SIG-M5 (cell line): Measurements from ENCODE around the gene ITGA8.
"Not testable (repeated sequence)": the region's sequence is repeated elsewhere in the genome, so short reads cannot be mapped to it uniquely, and the experiment has no call there.

Experiments used
- DNase-seq: peaks from one replicate; lab custom pipeline; 2025; lab: John Stamatoyannopoulos, UW

ITGA8 gene

GRCh38 chr10:15678851-15679250, 40.9 kb downstream of the ITGA8 start:
- DNase-seq: no peak

DNA sequence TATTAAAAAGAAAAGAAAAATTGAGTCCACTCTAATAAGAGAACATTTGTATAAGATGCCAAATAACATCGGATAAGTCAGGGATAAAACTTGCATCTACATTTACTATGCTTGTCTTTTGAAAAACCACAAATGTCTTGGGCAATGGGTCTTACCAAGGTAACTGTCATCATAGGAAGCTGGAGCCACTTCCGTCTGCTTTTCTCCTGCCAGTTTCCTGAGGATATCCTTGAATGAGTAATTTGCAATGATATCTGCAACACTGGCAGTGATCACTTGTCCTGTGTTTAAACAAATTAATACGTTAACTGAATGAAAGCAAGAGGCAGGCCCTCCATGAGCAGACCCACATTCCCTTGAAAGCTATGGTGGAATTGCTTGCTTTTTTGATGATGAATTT, 47.3 kb downstream of the ITGA8 start:
- DNase-seq: no peak

GRCh38 chr10:15670880-15671279, 48.8 kb downstream of the ITGA8 start:
- no peak for DNase-seq

- no peak for DNase-seq
Measured at GRCh38 chr10:15661574-15661973, 58.1 kb downstream of the ITGA8 start.

DNA sequence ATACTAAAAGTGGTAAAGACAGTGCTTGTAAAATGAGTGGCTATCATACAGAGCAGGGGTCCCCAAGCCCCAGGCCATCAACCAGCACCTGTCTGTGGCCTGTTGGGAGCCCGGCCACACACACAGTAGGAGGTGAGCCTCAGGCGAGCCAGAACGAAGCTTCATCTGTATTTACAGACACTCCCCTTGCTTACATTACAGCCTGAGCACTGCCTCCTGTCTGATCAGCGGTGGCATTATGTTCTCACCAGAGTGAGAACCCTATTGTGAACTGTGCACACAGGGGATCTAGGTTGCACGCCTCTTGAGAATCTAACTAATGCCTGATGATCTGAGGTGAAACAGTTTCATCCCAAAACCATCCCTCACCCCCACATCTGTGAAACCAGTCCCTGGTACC, 58.7 kb downstream of the ITGA8 start:
- no peak for DNase-seq

DNA sequence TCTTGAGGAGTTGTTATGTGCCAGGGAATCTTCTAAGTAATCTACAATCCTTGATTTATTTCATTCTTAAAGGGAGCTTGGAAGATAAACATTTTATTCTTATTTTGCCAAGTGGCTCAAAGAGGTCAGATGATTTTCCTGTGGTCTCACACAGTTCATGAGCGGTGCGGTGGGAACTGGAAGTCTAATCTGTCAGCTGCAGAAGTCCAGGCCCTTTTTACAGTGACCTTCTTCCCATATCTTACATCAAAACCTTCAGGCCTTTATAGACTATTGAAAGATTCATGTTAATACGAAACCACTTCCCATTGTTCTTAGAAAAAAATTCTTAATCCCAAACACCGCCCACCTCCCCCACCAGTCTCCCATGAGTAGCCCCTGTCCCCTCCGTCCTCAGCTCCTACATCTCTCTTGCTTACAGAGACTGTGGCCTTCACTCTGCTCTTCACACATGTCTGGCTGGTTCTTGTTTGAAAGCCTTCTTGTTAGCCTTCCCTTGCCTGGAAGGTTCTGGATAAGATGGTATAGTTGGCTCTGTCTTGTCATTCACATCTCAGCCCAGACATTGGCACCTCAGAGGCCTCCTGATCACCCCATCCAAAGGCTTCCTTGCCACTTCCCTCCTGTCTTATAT, 61.5 kb downstream of the ITGA8 start:
- DNase-seq: no peak

GRCh38 chr10:15652757-15653156, 67.0 kb downstream of the ITGA8 start:
- DNase-seq: no peak

DNA sequence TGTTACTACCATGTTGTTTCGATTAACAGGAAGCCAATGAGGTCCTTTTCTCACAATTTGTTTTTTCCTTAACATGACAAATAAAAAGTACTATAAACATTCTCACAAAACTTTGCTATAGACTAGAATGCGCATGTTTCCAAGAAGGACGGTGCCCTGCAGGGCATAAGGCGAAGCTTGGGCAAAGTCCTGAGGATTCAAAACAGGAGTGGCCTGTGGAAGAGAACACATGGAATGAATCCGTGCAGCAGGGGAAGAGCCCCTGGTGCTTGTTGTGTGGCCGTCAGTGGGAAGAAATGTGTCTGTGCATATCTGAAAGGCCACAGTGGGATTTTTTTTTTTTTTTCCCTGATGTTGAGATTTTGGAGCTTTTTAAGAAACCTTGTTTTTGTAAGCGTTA, 67.6 kb downstream of the ITGA8 start:
- no peak for DNase-seq

DNA sequence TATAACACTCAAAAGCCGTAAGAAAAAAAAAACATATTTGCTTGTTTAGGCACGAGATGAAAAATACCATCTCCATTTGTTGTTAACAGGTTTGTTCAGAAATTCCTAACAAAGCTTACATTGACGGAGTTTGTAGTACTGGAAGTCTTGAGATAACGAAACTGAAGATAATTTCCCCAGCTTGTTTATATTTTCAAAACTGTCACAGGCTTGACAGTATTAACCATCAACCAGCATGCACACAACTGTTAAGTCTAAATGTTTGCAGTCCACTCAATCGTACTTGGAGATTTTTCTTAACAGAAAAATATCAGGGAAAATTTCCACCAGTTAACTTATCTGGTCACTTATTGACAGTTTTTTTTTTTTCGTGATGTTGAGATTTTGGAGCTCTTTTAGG, 68.5 kb downstream of the ITGA8 start:
- no peak for DNase-seq

DNA sequence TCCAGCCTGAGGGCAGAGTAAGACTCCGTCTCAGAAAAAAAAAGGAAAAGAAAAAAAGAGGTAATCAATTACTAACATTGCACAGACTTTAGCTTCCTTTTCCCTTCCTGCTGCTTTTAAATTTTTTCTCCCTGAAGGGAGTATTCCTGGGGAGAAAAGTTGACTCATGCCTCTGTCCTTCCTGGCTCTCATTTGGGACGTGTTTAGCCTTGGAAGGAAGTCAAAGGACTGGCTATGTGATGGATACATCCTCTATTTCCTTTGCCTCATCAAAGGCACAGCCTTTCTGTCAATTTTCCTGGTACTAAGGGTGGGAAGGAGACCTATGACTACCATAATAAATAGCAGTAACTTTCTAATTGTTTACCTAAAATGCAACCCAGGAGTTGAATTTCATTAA, 77.6 kb downstream of the ITGA8 start:
- no peak for DNase-seq

GRCh38 chr10:15640536-15641085, 79.1 kb downstream of the ITGA8 start:
- no peak for DNase-seq

DNA sequence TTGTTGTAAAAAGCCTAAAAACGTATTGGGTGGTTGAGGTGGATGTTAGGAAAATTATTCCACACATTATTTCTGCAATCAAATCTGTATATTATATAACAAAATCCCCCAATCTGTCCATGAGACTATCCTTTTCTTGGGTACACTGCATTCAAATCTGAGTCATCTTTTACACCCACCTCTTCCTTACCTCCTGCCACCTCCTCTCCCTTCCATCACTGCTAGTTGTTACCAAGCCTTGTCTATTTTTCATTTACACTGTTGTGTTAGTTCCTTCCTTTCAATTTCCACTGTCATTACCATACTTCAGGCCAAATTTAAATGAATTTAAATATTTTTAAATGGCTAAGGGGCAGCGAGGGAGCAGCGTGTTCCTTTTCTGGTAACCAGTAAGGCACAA, 83.3 kb downstream of the ITGA8 start:
- DNase-seq: no peak

GRCh38 chr10:15632456-15633091, 87.1 kb downstream of the ITGA8 start:
- DNase-seq: no peak

GRCh38 chr10:15631205-15631604, 88.5 kb downstream of the ITGA8 start:
- not testable (repeated sequence) for DNase-seq

- DNase-seq: no peak
Measured at GRCh38 chr10:15630353-15630752, 89.4 kb downstream of the ITGA8 start.

DNA sequence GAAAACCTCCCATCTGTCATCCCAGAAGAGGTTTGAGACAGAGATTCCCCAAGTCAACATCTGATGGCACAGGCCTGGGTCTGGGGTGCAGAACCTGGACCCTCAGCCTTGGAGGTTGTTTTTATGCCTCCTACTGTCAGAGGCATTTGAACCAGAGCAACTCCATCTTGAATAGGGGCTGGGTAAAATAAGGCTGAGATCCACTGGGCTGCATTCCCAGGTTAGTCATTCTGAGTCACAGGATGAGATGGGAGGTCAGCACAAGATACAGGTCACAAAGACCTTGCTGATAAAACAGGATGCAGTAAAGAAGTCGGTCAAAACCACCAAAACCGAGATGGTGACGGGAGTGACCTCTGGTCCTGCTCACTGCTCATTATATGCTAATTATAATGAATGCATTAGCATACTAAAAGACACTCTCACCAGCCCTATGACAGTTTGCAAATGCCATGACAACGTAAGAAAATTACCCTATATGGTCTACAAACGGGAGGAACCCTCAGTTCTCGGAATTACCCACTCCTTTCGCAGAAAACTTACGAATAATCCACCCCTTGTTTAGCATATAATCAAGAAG, 92.0 kb downstream of the ITGA8 start:
- DNase-seq: no peak

GRCh38 chr10:15626937-15627336, 92.8 kb downstream of the ITGA8 start:
- DNase-seq: no peak

- no peak for DNase-seq
Measured at GRCh38 chr10:15625261-15625660, 94.5 kb downstream of the ITGA8 start.

DNA sequence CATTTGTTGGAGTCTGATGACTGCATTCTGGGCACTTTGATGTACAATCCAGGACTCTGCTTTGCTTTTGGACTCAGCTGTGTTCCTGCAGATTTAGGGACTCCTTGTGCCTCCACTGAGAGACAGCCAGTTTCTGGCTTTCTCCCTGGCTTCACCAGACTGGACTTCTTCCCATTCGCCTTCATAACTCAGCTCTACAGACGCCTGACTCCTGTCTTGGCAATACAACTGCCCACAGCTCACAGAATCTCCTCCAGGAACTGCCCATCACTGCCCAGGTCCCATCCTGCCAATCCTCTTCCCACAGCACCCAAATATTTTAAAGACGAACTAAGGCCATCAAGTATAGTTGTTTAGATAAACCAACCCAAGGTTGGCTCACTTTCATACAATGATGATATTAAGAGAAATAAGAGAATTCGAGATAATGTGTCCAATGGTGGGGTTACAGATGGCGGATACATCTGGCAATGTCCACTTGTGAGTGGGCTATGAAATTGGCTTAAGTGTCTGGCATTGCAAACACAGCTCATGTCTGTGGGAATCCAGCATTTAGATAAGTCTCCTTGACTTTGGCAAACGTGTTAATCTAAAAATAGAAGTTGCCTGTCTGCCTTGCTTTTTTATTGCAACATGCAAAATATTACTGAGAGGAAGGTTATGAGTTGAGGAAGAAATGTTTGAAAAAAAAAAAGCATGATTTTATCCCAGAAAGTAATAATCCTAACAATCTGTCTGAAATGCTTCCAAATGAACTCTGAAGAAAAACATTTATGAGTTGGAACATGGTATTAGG, 95.1 kb downstream of the ITGA8 start:
- no peak for DNase-seq

GRCh38 chr10:15620836-15621515, 98.7 kb downstream of the ITGA8 start:
- DNase-seq: no peak

DNA sequence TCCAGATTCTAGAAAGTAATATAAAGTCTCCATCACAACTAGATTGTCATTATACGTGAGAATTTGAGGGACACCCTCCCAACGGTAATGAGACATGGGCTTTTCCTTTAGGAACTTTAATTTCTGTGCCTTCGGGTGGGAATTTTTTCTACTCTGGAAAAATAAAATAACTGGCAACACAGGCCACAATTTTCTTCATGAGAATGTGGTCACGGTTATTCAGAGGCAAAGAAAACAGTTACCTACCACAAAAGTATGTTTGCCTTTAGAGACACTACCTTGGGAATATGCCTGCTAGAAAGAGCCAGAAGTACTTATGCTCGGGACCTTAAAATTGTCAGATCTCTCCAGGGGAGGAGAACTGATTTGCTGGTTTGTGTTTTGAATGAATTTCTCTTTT, 99.4 kb downstream of the ITGA8 start:
- DNase-seq: no peak

- no peak for DNase-seq
Measured at GRCh38 chr10:15609246-15609645, 110.5 kb downstream of the ITGA8 start.
